Ovary (tissue), 3 donors: ENCODE data around the gene LGR5.

Experiments used
- EP300 ChIP-seq: sonication (generic); formaldehyde crosslinking; IDR thresholded peaks from one replicate; pipeline ENCODE4 v1.6.1; 2017; ENCODE audit warnings: antibody characterized with exemption
- TF ChIP-seq, protein P1 (sequence below), 3 donors: fragments of 450-650 bp in 2 of 3; fragments of 200-600 bp in 1 of 3; IDR thresholded peaks; one replicate each; pipeline versions ENCODE4 v1.5.1 to v1.8.0; 2016 to 2022; ENCODE audit warnings: antibody characterized with exemption in 3 of 3, mild to moderate bottlenecking in 1 of 3
- donor health status: DM: no; HTN: no; CAD: no.

DNA sequence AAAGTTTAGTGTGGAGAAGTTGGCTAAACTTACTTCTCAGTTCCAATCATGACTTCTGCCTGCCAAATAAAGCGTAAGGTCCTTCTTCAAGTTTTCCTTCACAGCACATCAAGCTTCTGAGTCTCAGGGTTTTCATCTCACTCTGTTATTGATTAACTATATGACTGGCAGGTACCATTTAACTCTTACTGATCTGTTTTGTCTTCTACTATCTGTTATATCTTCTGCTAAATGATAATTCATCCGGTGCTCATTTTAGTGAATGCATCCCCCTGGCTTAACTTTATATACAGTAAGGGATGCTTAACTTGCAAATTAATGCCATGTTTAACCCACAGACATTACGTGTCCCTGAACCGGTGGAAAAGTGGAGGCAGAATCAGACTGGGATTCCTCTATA is 20.7 kb downstream of the LGR5 start:
- TF ChIP-seq EP300 = no peak
- TF ChIP-seq, protein P1, sequence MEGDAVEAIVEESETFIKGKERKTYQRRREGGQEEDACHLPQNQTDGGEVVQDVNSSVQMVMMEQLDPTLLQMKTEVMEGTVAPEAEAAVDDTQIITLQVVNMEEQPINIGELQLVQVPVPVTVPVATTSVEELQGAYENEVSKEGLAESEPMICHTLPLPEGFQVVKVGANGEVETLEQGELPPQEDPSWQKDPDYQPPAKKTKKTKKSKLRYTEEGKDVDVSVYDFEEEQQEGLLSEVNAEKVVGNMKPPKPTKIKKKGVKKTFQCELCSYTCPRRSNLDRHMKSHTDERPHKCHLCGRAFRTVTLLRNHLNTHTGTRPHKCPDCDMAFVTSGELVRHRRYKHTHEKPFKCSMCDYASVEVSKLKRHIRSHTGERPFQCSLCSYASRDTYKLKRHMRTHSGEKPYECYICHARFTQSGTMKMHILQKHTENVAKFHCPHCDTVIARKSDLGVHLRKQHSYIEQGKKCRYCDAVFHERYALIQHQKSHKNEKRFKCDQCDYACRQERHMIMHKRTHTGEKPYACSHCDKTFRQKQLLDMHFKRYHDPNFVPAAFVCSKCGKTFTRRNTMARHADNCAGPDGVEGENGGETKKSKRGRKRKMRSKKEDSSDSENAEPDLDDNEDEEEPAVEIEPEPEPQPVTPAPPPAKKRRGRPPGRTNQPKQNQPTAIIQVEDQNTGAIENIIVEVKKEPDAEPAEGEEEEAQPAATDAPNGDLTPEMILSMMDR (IDR thresholded peaks at IDR 0.05) = no peak
